ENCODE measurements around the gene SARS2. TPM values are rescaled to one million over a fixed set of nuclear protein-coding genes. Genes with fewer than 3 reads are reported as not detected.
"Not testable (repeated sequence)": the region's sequence is repeated elsewhere in the genome, so short reads cannot be mapped to it uniquely, and the experiment has no call there.

Gene SARS2
- total RNA-seq, 2 experiments from 2014 or later: 33.7 to 39.6 TPM

DNA sequence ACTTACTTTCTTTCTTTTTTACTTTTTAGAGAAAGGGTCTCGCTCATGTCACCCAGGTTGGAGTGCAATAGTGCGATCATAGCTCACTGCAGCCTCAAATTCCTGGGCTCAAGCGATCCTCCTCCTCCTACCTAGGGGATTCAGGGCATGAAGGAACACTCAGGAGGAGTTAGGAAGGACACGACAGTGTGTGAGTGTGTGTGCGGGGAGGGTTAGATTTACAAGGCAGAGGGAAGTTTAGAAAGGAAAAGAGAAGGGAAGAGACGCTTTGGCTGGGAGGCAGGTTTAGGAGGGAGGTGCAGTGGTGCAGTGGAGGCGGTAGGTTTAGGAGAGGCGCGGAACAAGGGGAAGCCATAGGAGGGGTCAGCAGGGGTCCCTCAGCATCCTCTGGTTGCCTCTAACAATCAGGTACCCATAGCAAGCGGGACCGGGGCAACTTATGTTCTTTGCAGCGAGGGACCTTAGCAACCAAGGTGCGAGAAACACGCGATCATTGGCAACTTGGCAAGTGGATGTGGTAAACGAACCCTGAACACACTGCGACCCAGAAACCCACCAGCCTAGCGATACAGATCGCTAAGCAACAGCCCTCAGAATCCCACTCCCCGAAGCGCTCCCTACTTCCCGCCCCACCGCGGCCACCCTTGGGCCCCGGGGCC, 31.6 kb downstream of the SARS2 start:
- CTCF ChIA-PET: interaction anchor here (0.7 to 2.5 kb wide), 2 partner anchors 11 to 31 kb away, joined by 3 to 12 read pairs; partner anchors contain the start of genes MRPS12 and SARS2
- DNase-seq: no peak
- Mint-ChIP-seq H3K36me3 (peaks cover 6% of the 10 kb centered on the region), H3K27me3 (no peaks in the 10 kb centered on the region), H3K4me3 (peak overlapping the region; percentile 95), H3K9me3 (no peaks in the 10 kb centered on the region), H3K4me1 (ENCODE audit: low read depth) (peaks cover 30% of the 10 kb centered on the region), H3K27ac (peak overlapping the region; percentile 87)
- POLR2A ChIA-PET: no interaction called here
- intact Hi-C loops (cut with micrococcal nuclease): loop anchor here (1.0 to 2.0 kb wide), 3 partner anchors 31 to 68 kb away; partner anchors contain the start of genes ECH1, MRPS12 and SARS2

- Mint-ChIP-seq H3K9me3 (no peaks in the 10 kb centered on the region), H3K4me3 (no peak overlapping the region), H3K4me1 (ENCODE audit: low read depth) (peaks cover 13% of the 10 kb centered on the region), H3K27me3 (no peaks in the 10 kb centered on the region), H3K27ac (no peak overlapping the region), H3K36me3 (no peaks in the 10 kb centered on the region)
- CTCF ChIA-PET: interaction anchor here (0.9 kb wide), 1 partner anchor 36 kb away, joined by 3 read pairs; the partner anchor contains the start of gene MRPS12
- DNase-seq: no peak
- POLR2A ChIA-PET: no interaction called here
- intact Hi-C loops (cut with micrococcal nuclease): no loop called here
These were observed 35.6 kb downstream of the SARS2 start for GRCh38 chr19:38894968-38895367.

GRCh38 chr19:38893341-38893771, 37.2 kb downstream of the SARS2 start:
- Mint-ChIP-seq H3K4me1 (ENCODE audit: low read depth) (peaks cover 7% of the 10 kb centered on the region), H3K27me3 (no peaks in the 10 kb centered on the region), H3K9me3 (no peaks in the 10 kb centered on the region), H3K27ac (no peak overlapping the region), H3K36me3 (no peaks in the 10 kb centered on the region), H3K4me3 (no peak overlapping the region)
- ChIA-PET CTCF (interaction anchor here (1.3 kb wide), 1 partner anchor 23 kb away, joined by 3 read pairs; no protein-coding TSS in a partner anchor), POLR2A (no interaction called here)
- intact Hi-C loops (cut with micrococcal nuclease): no loop called here
- no peak for DNase-seq

GRCh38 chr19:38892841-38893240, 37.7 kb downstream of the SARS2 start:
- Mint-ChIP-seq H3K36me3 (no peaks in the 10 kb centered on the region), H3K4me1 (ENCODE audit: low read depth) (peaks cover 3% of the 10 kb centered on the region), H3K27me3 (no peaks in the 10 kb centered on the region), H3K9me3 (no peaks in the 10 kb centered on the region), H3K4me3 (no peak overlapping the region), H3K27ac (no peak overlapping the region)
- ChIA-PET POLR2A (no interaction called here), CTCF (interaction anchor here (1.3 kb wide), 1 partner anchor 22 kb away, joined by 3 read pairs; no protein-coding TSS in a partner anchor)
- intact Hi-C loops (cut with micrococcal nuclease): no loop called here
- DNase-seq: no peak

DNA sequence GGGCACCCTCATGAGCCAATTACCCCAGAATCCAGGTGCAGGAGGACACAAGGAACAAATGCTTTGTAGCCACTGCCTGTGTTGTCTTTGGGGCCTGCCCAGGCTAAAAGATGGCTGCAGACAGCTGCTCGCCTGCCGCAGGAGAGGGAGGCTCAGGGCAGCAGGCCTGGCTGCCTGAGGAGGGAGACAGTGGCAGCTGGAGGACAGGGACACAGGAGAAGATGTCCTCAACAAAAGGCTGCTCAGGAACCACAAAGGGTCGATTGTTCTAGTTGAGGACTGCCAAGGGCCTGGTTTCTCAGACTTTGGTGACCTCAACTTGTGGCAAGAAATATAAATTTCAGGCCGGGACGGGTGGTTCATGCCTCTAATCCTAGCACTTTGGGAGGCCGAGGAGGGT, 38.8 kb downstream of the SARS2 start:
- Mint-ChIP-seq H3K36me3 (no peaks in the 10 kb centered on the region), H3K27me3 (no peaks in the 10 kb centered on the region), H3K4me1 (ENCODE audit: low read depth) (peaks cover 3% of the 10 kb centered on the region), H3K27ac (no peak overlapping the region), H3K9me3 (no peaks in the 10 kb centered on the region), H3K4me3 (no peak overlapping the region)
- ChIA-PET CTCF (no interaction called here), POLR2A (no interaction called here)
- intact Hi-C loops (cut with micrococcal nuclease): no loop called here
- no peak for DNase-seq

DNA sequence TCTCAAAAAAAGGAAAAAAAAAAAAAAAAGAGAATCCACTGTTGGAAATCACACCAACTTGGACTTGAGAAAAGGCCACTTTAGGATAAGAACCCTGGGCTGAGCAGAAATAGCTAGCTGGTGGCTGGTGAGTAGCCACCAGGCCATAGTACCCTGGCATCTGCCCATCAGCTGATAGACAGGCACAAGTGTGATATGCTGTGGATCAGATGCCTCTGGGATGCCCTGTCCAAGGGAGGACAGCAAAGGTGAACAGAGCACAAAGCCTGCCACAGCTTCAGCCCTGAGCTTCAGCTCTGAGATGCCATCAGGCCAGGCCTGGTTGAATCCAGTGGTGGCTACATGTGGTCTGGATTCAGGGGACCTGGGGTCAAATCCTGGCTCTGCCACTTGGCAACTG, 39.9 kb downstream of the SARS2 start:
- H3K36me3 Mint-ChIP-seq: no peaks in the 10 kb centered on the region
- H3K27me3 Mint-ChIP-seq: no peaks in the 10 kb centered on the region
- POLR2A ChIA-PET: no interaction called here

GRCh38 chr19:38889803-38890202, 40.8 kb downstream of the SARS2 start:
- Mint-ChIP-seq H3K27me3 (no peaks in the 10 kb centered on the region), H3K9me3 (no peaks in the 10 kb centered on the region), H3K27ac (no peak overlapping the region), H3K36me3 (no peaks in the 10 kb centered on the region), H3K4me3 (no peak overlapping the region), H3K4me1 (ENCODE audit: low read depth) (peaks cover 3% of the 10 kb centered on the region)
- ChIA-PET POLR2A (no interaction called here), CTCF (interaction anchor here (3.7 kb wide), 1 partner anchor 12 kb away, joined by 51 read pairs; the partner anchor contains the start of gene RINL)
- intact Hi-C loops (cut with micrococcal nuclease): no loop called here
- DNase-seq: no peak

More for the DNA sequence above, 39.9 kb downstream of the SARS2 start:
- Mint-ChIP-seq H3K4me3 (no peak overlapping the region), H3K4me1 (ENCODE audit: low read depth) (peaks cover 3% of the 10 kb centered on the region), H3K9me3 (no peaks in the 10 kb centered on the region), H3K27ac (no peak overlapping the region)
- no peak for DNase-seq
- intact Hi-C loops (cut with micrococcal nuclease): no loop called here
- CTCF ChIA-PET: no interaction called here

DNA sequence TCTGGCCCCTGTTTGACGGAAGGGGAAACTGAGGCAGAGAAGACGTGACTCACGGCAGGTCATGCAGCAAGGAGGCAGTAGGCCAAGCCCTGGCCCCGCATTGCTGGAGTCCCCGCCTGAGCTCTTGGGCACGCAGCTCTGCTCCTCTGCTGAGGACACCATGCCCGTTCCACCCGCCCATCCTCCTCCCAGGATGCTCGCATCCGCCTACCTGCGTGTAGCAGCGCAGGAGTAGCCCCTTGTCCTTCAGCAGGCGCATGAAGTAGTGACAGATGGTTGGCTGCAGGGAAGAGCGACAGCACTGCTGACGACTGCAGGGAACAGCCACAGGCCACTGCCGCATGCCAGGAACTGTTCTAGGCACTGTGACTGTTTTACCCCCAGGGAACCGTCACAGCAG, 41.7 kb downstream of the SARS2 start:
- Mint-ChIP-seq H3K36me3 (no peaks in the 10 kb centered on the region), H3K4me3 (no peak overlapping the region), H3K27me3 (no peaks in the 10 kb centered on the region), H3K9me3 (no peaks in the 10 kb centered on the region), H3K4me1 (ENCODE audit: low read depth) (peaks cover 3% of the 10 kb centered on the region), H3K27ac (no peak overlapping the region)
- ChIA-PET CTCF (interaction anchor here (2.0 to 3.7 kb wide), 3 partner anchors 9 to 19 kb away, joined by 12 to 51 read pairs (median 19); partner anchors contain the start of gene RINL), POLR2A (no interaction called here)
- no peak for DNase-seq
- intact Hi-C loops (cut with micrococcal nuclease): no loop called here

DNA sequence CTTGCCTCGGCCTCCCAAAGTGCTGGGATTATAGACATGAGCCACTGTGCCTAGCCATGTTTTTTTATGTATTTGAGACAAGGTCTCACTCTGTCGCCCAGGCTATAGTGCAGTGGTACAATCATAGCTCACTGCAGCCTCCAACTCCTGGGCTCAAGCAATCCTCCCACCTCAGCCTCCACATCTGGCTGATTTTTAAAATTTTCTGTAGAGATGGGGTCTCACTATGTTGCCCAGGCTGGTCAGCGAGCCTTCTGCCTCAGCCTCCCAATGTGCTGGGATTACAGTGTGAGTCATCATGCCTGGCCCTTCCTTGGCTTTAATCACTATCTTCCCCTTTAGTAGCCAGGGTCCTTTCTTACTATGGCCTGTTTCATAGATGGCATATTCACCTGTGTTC, 45.9 kb downstream of the SARS2 start:
- DNase-seq; CTCF ChIA-PET; H3K27ac Mint-ChIP-seq; POLR2A ChIA-PET; intact Hi-C loops (cut with micrococcal nuclease); H3K4me3 Mint-ChIP-seq; H3K27me3 Mint-ChIP-seq; H3K36me3 Mint-ChIP-seq; H3K9me3 Mint-ChIP-seq; H3K4me1 Mint-ChIP-seq (ENCODE audit: low read depth): not testable (repeated sequence)

GRCh38 chr19:38883286-38883685, 47.3 kb downstream of the SARS2 start:
- H3K9me3 Mint-ChIP-seq: no peaks in the 10 kb centered on the region
- H3K36me3 Mint-ChIP-seq: peaks cover 7% of the 10 kb centered on the region
- no peaks in the 10 kb centered on the region for H3K27me3 Mint-ChIP-seq
- H3K27ac Mint-ChIP-seq: no peak overlapping the region
- ChIA-PET POLR2A (no interaction called here), CTCF (no interaction called here)
- intact Hi-C loops (cut with micrococcal nuclease): no loop called here
- no peak overlapping the region for H3K4me3 Mint-ChIP-seq
- H3K4me1 Mint-ChIP-seq (ENCODE audit: low read depth): peaks cover 17% of the 10 kb centered on the region
- DNase-seq: no peak

GRCh38 chr19:38880882-38881609, 49.5 kb downstream of the SARS2 start:
- ChIA-PET POLR2A (no interaction called here), CTCF (interaction anchor here (1.4 kb wide), 1 partner anchor 12 kb away, joined by 3 read pairs; no protein-coding TSS in a partner anchor)
- H3K36me3 Mint-ChIP-seq: peaks cover 13% of the 10 kb centered on the region

DNA sequence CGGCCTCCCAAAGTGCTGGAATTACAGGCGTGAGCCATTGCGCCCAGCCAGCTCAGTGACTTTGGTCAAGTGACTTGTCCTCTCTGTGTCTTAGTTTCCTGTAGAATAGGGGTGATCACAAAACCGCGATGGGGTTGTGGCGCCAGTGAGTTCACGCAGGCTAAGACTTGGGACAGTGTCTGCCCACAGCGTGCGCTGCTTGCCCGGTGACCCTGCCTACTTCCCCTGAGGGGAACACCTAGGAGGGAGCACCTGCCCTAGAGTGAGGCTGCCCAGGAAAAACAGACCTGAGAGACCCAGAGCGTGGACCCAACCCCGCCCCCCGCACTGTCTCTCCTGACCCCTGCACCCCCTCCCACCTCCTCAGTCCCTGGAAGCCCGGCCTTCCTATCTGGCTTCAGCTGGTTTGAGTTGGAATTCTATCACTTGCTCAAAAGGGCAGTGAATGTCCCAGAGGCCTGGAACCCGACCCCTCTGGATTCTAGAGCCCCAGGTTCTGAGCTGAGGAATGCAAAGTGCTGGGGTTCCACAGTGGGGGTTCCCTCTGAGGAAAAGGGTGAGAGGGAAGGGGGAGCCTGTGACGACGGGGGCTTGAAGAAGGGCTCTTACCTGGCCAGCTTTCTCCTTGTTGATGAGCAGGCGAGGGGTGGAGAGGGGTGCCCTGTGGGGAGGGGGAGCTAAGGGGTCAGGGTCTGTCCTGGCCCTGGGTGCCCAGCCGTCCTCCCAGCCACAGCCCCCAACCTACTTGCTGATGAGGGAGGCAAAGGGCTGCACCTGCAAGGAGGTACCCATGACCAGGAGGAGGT, 50.3 kb downstream of the SARS2 start:
- H3K27me3 Mint-ChIP-seq: no peaks in the 10 kb centered on the region
- POLR2A ChIA-PET: interaction anchor here (0.6 kb wide), 1 partner anchor 21 kb away, joined by 3 read pairs; no protein-coding TSS in a partner anchor
- intact Hi-C loops (cut with micrococcal nuclease): no loop called here
- H3K4me1 Mint-ChIP-seq (ENCODE audit: low read depth): peaks cover 30% of the 10 kb centered on the region
- H3K4me3 Mint-ChIP-seq: no peak overlapping the region
- no peak for DNase-seq
- CTCF ChIA-PET: interaction anchor here (4.9 kb wide), 1 partner anchor 8 kb away, joined by 51 read pairs; no protein-coding TSS in a partner anchor
- H3K36me3 Mint-ChIP-seq: peaks cover 14% of the 10 kb centered on the region
- peak overlapping the region; percentile 70 for H3K27ac Mint-ChIP-seq
- H3K9me3 Mint-ChIP-seq: no peaks in the 10 kb centered on the region

More at GRCh38 chr19:38880882-38881609, 49.5 kb downstream of the SARS2 start:
- Mint-ChIP-seq H3K4me1 (ENCODE audit: low read depth) (peaks cover 29% of the 10 kb centered on the region), H3K27me3 (no peaks in the 10 kb centered on the region), H3K4me3 (no peak overlapping the region), H3K9me3 (no peaks in the 10 kb centered on the region), H3K27ac (no peak overlapping the region)
- intact Hi-C loops (cut with micrococcal nuclease): no loop called here
- no peak for DNase-seq
